Neural crest cell (in vitro differentiated cells): ENCODE measurements around the gene PPP1R36. TPM values are rescaled to one million over a fixed set of nuclear protein-coding genes. Genes with fewer than 3 reads are reported as not detected.
A peak's percentile ranks its signal among the peaks of the same experiment; 100 is the strongest.

Source experiments
- DNase-seq: peaks from one replicate; pipeline ENCODE4 v3.0.0; 2021; ENCODE audit warnings: low read depth, mixed read lengths, low spot score
- H3K27ac Mint-ChIP-seq: one replicate; pipeline ENCODE4 v1.8.0; 2021; ENCODE audit warnings: mild to moderate bottlenecking, mixed read lengths; ENCODE audit not compliant: unreplicated experiment
- H3K27me3 Mint-ChIP-seq: 2 replicates; pipeline ENCODE4 v1.8.0; 2021; ENCODE audit warnings: low read depth, mild to moderate bottlenecking, mixed read lengths
- H3K36me3 Mint-ChIP-seq: 2 replicates; pipeline ENCODE4 v1.8.0; 2021; ENCODE audit warnings: low read depth, mild to moderate bottlenecking, mixed read lengths
- H3K4me1 Mint-ChIP-seq: 2 replicates; pipeline ENCODE4 v1.8.0; 2021; ENCODE audit warnings: mixed read lengths
- H3K4me3 Mint-ChIP-seq: one replicate; pipeline ENCODE4 v1.8.0; 2021; ENCODE audit warnings: mild to moderate bottlenecking, mixed read lengths
- H3K9me3 Mint-ChIP-seq: 2 replicates; pipeline ENCODE4 v1.8.0; 2021; ENCODE audit warnings: mixed read lengths
- total RNA-seq: library from RNA; stranded (reverse); gene quantifications from 2 replicates; pipeline ENCODE4 v1.2.1, GENCODE V29; 2021
- TF ChIP-seq, protein P1 (sequence below): fragments of 200-600 bp; sonication (generic); conservative IDR thresholded peaks from 2 replicates; pipeline ENCODE4 v1.5.0; 2021; ENCODE audit warnings: antibody characterized with exemption, mild to moderate bottlenecking

The PPP1R36 gene
- total RNA-seq, 1 donor from 2014 or later: 0.33 TPM

- H3K4me1 Mint-ChIP-seq: peaks cover 62% of the 10 kb centered on the region
These were observed 42.2 kb upstream of the PPP1R36 start for GRCh38 chr14:64507376-64508156.

DNA sequence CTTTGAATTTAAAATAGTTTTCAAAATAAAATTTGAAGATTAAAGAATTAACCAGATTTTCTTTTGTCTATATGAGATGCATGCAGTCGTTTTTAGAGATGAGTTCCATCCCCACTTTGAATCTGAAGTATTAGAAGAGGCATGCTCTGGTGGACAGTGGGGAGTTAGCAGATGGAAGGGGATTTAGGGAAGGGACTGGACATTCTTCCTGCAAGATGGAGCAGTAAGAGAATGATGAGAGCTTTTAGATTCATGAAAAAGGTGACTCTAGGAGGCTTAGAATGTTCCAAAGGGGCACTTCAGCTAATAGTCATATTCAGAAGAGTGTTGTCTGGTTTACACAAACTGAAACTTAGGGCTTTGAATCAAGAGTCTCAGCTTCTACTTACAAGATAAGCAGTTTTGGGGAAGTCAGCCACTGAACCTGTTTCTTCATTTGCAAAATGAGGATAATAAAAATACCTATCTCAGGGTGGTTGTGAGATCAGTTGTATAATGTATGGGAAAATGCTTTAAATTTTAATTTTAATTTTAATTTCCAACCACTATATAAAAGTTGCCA lies 41.5 kb upstream of the PPP1R36 start:
- DNase-seq: no peak
- TF ChIP-seq, protein P1, sequence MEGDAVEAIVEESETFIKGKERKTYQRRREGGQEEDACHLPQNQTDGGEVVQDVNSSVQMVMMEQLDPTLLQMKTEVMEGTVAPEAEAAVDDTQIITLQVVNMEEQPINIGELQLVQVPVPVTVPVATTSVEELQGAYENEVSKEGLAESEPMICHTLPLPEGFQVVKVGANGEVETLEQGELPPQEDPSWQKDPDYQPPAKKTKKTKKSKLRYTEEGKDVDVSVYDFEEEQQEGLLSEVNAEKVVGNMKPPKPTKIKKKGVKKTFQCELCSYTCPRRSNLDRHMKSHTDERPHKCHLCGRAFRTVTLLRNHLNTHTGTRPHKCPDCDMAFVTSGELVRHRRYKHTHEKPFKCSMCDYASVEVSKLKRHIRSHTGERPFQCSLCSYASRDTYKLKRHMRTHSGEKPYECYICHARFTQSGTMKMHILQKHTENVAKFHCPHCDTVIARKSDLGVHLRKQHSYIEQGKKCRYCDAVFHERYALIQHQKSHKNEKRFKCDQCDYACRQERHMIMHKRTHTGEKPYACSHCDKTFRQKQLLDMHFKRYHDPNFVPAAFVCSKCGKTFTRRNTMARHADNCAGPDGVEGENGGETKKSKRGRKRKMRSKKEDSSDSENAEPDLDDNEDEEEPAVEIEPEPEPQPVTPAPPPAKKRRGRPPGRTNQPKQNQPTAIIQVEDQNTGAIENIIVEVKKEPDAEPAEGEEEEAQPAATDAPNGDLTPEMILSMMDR: no peak
- no peaks in the 10 kb centered on the region for H3K9me3 Mint-ChIP-seq
- no peaks in the 10 kb centered on the region for H3K27me3 Mint-ChIP-seq
- H3K36me3 Mint-ChIP-seq: no peaks in the 10 kb centered on the region
- H3K4me1 Mint-ChIP-seq: peaks cover 56% of the 10 kb centered on the region
- H3K4me3 Mint-ChIP-seq: peak overlapping the region; percentile 90
- no peak overlapping the region for H3K27ac Mint-ChIP-seq

More at GRCh38 chr14:64507376-64508156, 42.2 kb upstream of the PPP1R36 start:
- H3K27ac Mint-ChIP-seq: no peak overlapping the region
- H3K27me3 Mint-ChIP-seq: no peaks in the 10 kb centered on the region
- no peak for DNase-seq
- H3K9me3 Mint-ChIP-seq: no peaks in the 10 kb centered on the region
- peak overlapping the region; percentile 90 for H3K4me3 Mint-ChIP-seq
- TF ChIP-seq, protein P1: no peak
- no peaks in the 10 kb centered on the region for H3K36me3 Mint-ChIP-seq

DNA sequence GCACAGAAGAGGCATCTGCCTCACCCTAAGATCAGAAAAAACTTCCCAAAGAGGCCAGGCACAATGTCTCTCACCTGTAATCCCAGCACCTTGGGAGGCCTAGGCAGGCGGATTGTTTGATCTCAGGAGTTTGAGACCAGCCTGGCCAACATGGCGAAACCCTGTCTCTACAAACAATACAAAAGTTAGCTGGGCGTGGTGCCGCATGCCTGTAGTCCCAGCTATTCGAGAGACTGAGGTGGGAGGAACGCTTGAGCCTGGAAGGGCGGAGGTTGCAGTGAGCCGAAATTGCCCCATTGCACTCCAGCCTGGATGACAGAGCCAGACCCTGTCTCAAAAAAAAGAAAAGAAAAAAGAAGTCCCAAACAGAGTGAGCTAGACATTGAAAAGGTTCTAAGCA lies 40.7 kb upstream of the PPP1R36 start:
- Mint-ChIP-seq H3K36me3 (no peaks in the 10 kb centered on the region), H3K27me3 (no peaks in the 10 kb centered on the region), H3K27ac (no peak overlapping the region), H3K9me3 (no peaks in the 10 kb centered on the region), H3K4me3 (peak overlapping the region; percentile 58), H3K4me1 (peaks cover 56% of the 10 kb centered on the region)
- DNase-seq: no peak
- TF ChIP-seq, protein P1: no peak

GRCh38 chr14:64510825-64511671 lies 38.7 kb upstream of the PPP1R36 start:
- peaks cover 46% of the 10 kb centered on the region for H3K4me1 Mint-ChIP-seq

GRCh38 chr14:64513271-64513670 lies 36.5 kb upstream of the PPP1R36 start:
- Mint-ChIP-seq H3K27me3 (no peaks in the 10 kb centered on the region), H3K27ac (no peak overlapping the region), H3K36me3 (no peaks in the 10 kb centered on the region), H3K4me3 (no peak overlapping the region), H3K9me3 (no peaks in the 10 kb centered on the region), H3K4me1 (peaks cover 26% of the 10 kb centered on the region)
- DNase-seq: no peak
- TF ChIP-seq, protein P1: no peak

More at GRCh38 chr14:64510825-64511671, 38.7 kb upstream of the PPP1R36 start:
- TF ChIP-seq, protein P1: peak; percentile 94
- H3K9me3 Mint-ChIP-seq: no peaks in the 10 kb centered on the region
- H3K27me3 Mint-ChIP-seq: no peaks in the 10 kb centered on the region
- no peaks in the 10 kb centered on the region for H3K36me3 Mint-ChIP-seq
- peak overlapping the region; percentile 44 for H3K4me3 Mint-ChIP-seq
- DNase-seq: peak; percentile 70
- H3K27ac Mint-ChIP-seq: no peak overlapping the region
